ENCODE data around the gene ATM.

ATM gene

GRCh38 chr11:108239076-108239475 lies 16.2 kb downstream of the ATM start:
- H3K4me3 ChIP-seq (ENCODE audit: low read depth, low read length), result no peak overlapping the region
- TF ChIP-seq CTCF (IDR thresholded peaks at IDR 0.05; ENCODE audit: low read depth, low read length), result no peak
- no peak for DNase-seq (ENCODE audit: low read depth, low spot score)
- in situ Hi-C loops (cut with HindIII; ENCODE audit: low sequenced_read_pairs), result no loop called here

GRCh38 chr11:108241330-108242037 lies 18.6 kb downstream of the ATM start:
- H3K4me3 ChIP-seq (ENCODE audit: low read depth, low read length), result no peak overlapping the region
- no peak for DNase-seq (ENCODE audit: low read depth, low spot score)
- no peak for TF ChIP-seq CTCF (IDR thresholded peaks at IDR 0.05; ENCODE audit: low read depth, low read length)
- in situ Hi-C loops (cut with HindIII; ENCODE audit: low sequenced_read_pairs), result no loop called here

- H3K4me3 ChIP-seq (ENCODE audit: low read depth, low read length), result no peak overlapping the region
- TF ChIP-seq CTCF (IDR thresholded peaks at IDR 0.05; ENCODE audit: low read depth, low read length), result no peak
- DNase-seq (ENCODE audit: low read depth, low spot score), result no peak
- in situ Hi-C loops (cut with HindIII; ENCODE audit: low sequenced_read_pairs), result no loop called here
Observed at GRCh38 chr11:108242422-108242821, 19.6 kb downstream of the ATM start.

- DNase-seq (ENCODE audit: low read depth, low spot score), result no peak
- no peak overlapping the region for H3K4me3 ChIP-seq (ENCODE audit: low read depth, low read length)
- TF ChIP-seq CTCF (IDR thresholded peaks at IDR 0.05; ENCODE audit: low read depth, low read length), result no peak
- in situ Hi-C loops (cut with HindIII; ENCODE audit: low sequenced_read_pairs), result no loop called here
Observed at GRCh38 chr11:108246308-108246707, 23.4 kb downstream of the ATM start.

- TF ChIP-seq CTCF (IDR thresholded peaks at IDR 0.05; ENCODE audit: low read depth, low read length), result no peak
- no peak overlapping the region for H3K4me3 ChIP-seq (ENCODE audit: low read depth, low read length)
- no peak for DNase-seq (ENCODE audit: low read depth, low spot score)
- in situ Hi-C loops (cut with HindIII; ENCODE audit: low sequenced_read_pairs), result no loop called here
Observed at GRCh38 chr11:108246885-108247284, 24.0 kb downstream of the ATM start.

- no peak for DNase-seq (ENCODE audit: low read depth, low spot score)
- in situ Hi-C loops (cut with HindIII; ENCODE audit: low sequenced_read_pairs), result no loop called here
- no peak for TF ChIP-seq CTCF (IDR thresholded peaks at IDR 0.05; ENCODE audit: low read depth, low read length)
- no peak overlapping the region for H3K4me3 ChIP-seq (ENCODE audit: low read depth, low read length)
Observed at GRCh38 chr11:108253176-108253575, 30.3 kb downstream of the ATM start.
